ENCODE data around the gene HMOX1.

The HMOX1 gene

GRCh38 chr22:35410663-35411034 lies 29.8 kb downstream of the HMOX1 start:
- H3K27me3 ChIP-seq (ENCODE audit: insufficient read depth, poor library complexity, severe bottlenecking), result no peaks in the 10 kb centered on the region

GRCh38 chr22:35411102-35411501 lies 30.2 kb downstream of the HMOX1 start:
- H3K9me3 ChIP-seq (ENCODE audit: severe bottlenecking), result no peaks in the 10 kb centered on the region
- DNase-seq (ENCODE audit: low spot score), result no peak
- H3K36me3 ChIP-seq (ENCODE audit: low read depth), result peaks cover 100% of the 10 kb centered on the region
- TF ChIP-seq CTCF (IDR thresholded peaks at IDR 0.05; ENCODE audit: poor library complexity, severe bottlenecking), result no peak
- no peak overlapping the region for H3K4me3 ChIP-seq (ENCODE audit: severe bottlenecking)
- ATAC-seq (ENCODE audit: low read depth), result no peak
- no peak overlapping the region for H3K27ac ChIP-seq (ENCODE audit: poor library complexity, severe bottlenecking)
- no peaks in the 10 kb centered on the region for H3K27me3 ChIP-seq (ENCODE audit: insufficient read depth, poor library complexity, severe bottlenecking)
- H3K4me1 ChIP-seq (ENCODE audit: insufficient read depth, poor library complexity, severe bottlenecking), result no peaks in the 10 kb centered on the region

More at GRCh38 chr22:35410663-35411034, 29.8 kb downstream of the HMOX1 start:
- ATAC-seq (ENCODE audit: low read depth), result no peak
- Histone ChIP-seq H3K4me1 (ENCODE audit: insufficient read depth, poor library complexity, severe bottlenecking) (no peaks in the 10 kb centered on the region), H3K36me3 (ENCODE audit: low read depth) (peaks cover 100% of the 10 kb centered on the region), H3K9me3 (ENCODE audit: severe bottlenecking) (no peaks in the 10 kb centered on the region), H3K27ac (ENCODE audit: poor library complexity, severe bottlenecking) (no peak overlapping the region), H3K4me3 (ENCODE audit: severe bottlenecking) (no peak overlapping the region)
- no peak for TF ChIP-seq CTCF (IDR thresholded peaks at IDR 0.05; ENCODE audit: poor library complexity, severe bottlenecking)
- DNase-seq (ENCODE audit: low spot score), result no peak

- Histone ChIP-seq H3K36me3 (ENCODE audit: low read depth) (peaks cover 100% of the 10 kb centered on the region), H3K4me3 (ENCODE audit: severe bottlenecking) (no peak overlapping the region), H3K27me3 (ENCODE audit: insufficient read depth, poor library complexity, severe bottlenecking) (no peaks in the 10 kb centered on the region), H3K4me1 (ENCODE audit: insufficient read depth, poor library complexity, severe bottlenecking) (peaks cover 6% of the 10 kb centered on the region), H3K9me3 (ENCODE audit: severe bottlenecking) (no peaks in the 10 kb centered on the region), H3K27ac (ENCODE audit: poor library complexity, severe bottlenecking) (no peak overlapping the region)
- no peak for ATAC-seq (ENCODE audit: low read depth)
- TF ChIP-seq CTCF (IDR thresholded peaks at IDR 0.05; ENCODE audit: poor library complexity, severe bottlenecking), result no peak
- no peak for DNase-seq (ENCODE audit: low spot score)
These were observed 32.7 kb downstream of the HMOX1 start for GRCh38 chr22:35413624-35414023.

GRCh38 chr22:35417606-35418005 lies 36.7 kb downstream of the HMOX1 start:
- peaks cover 6% of the 10 kb centered on the region for H3K4me1 ChIP-seq (ENCODE audit: insufficient read depth, poor library complexity, severe bottlenecking)

More at GRCh38 chr22:35417606-35418005, 36.7 kb downstream of the HMOX1 start:
- TF ChIP-seq CTCF (IDR thresholded peaks at IDR 0.05; ENCODE audit: poor library complexity, severe bottlenecking), result no peak
- ATAC-seq (ENCODE audit: low read depth) (no peak), DNase-seq (ENCODE audit: low spot score) (no peak)
- Histone ChIP-seq H3K9me3 (ENCODE audit: severe bottlenecking) (no peaks in the 10 kb centered on the region), H3K36me3 (ENCODE audit: low read depth) (peaks cover 97% of the 10 kb centered on the region), H3K27ac (ENCODE audit: poor library complexity, severe bottlenecking) (peak overlapping the region; percentile 18), H3K27me3 (ENCODE audit: insufficient read depth, poor library complexity, severe bottlenecking) (no peaks in the 10 kb centered on the region), H3K4me3 (ENCODE audit: severe bottlenecking) (no peak overlapping the region)

Measured in RWPE2 (cell line).